ENCODE data around the gene PF4V1. TPM values are rescaled to one million over a fixed set of nuclear protein-coding genes. Genes with fewer than 3 reads are reported as not detected.
A peak's percentile ranks its signal among the peaks of the same experiment; 100 is the strongest.

Gene PF4V1
- polyA plus RNA-seq, 1 donor (not counting 4 experiments of a cell fraction or from before 2014, with no cell fraction given), result not detected

- H3K36me3 ChIP-seq (ENCODE audit: control insufficient read depth in 2 of 2, extremely low read depth in 1 of 2, insufficient read depth in 2 of 2, low read length in 2 of 2), result no peaks in the 10 kb centered on the region
- peak; percentile 86 for FAIRE-seq
- H3K4me3 ChIP-seq (ENCODE audit: control insufficient read depth in 2 of 3, extremely low read depth in 1 of 3, insufficient read depth in 2 of 3, low read depth in 1 of 3, low read length in 3 of 3), result no peak overlapping the region
- H3K4me1 ChIP-seq (ENCODE audit: control insufficient read depth, extremely low read depth, insufficient read depth, low read length), result peaks cover 25% of the 10 kb centered on the region
- H3K9ac ChIP-seq (ENCODE audit: control insufficient read depth, extremely low read depth, insufficient read depth, low read length), result no peak overlapping the region
- no peaks in the 10 kb centered on the region for H4K20me1 ChIP-seq (ENCODE audit: control insufficient read depth, extremely low read depth, insufficient read depth, low read length)
- H3K27me3 ChIP-seq (ENCODE audit: control insufficient read depth, extremely low read depth, insufficient read depth, low read length), result no peaks in the 10 kb centered on the region
- TF ChIP-seq EZH2 (IDR thresholded peaks at IDR 0.05; ENCODE audit: low read length) (no peak), CTCF (optimal IDR thresholded peaks at IDR 0.05 in 1 of 3, IDR thresholded peaks at IDR 0.05 in 1 of 3, conservative IDR thresholded peaks at IDR 0.05 in 1 of 3; ENCODE audit: extremely low read depth in 1 of 3, insufficient read depth in 2 of 3, low read length in 3 of 3) (no peak)
- H3K4me2 ChIP-seq (ENCODE audit: control insufficient read depth, extremely low read depth, insufficient read depth, low read depth, low read length), result peak overlapping the region; percentile 40
- peak overlapping the region; percentile 65 for H3K27ac ChIP-seq (ENCODE audit: control insufficient read depth, insufficient read depth, low read length)
- H3K79me2 ChIP-seq (ENCODE audit: control insufficient read depth, insufficient read depth, low read length), result no peaks in the 10 kb centered on the region
- no peaks in the 10 kb centered on the region for H3K9me3 ChIP-seq (ENCODE audit: control insufficient read depth, low read depth, low read length)
- no peaks in the 10 kb centered on the region for H3K9me1 ChIP-seq (ENCODE audit: control insufficient read depth, extremely low read depth, insufficient read depth, low read length)
- dilution Hi-C loops (cut with MboI; ENCODE audit: extremely low pct_ligation_motif_present, low sequenced_read_pairs), result no loop called here
- H2AFZ ChIP-seq (ENCODE audit: control insufficient read depth, low read length), result peak overlapping the region; percentile 17
- DNase-seq (ENCODE audit: low read depth, low spot score), result no peak
Measured at GRCh38 chr4:73815145-73815544, 38.0 kb upstream of the PF4V1 start.

- peak overlapping the region; percentile 18 for H3K4me2 ChIP-seq (ENCODE audit: control insufficient read depth, extremely low read depth, insufficient read depth, low read depth, low read length)
- no peak overlapping the region for H2AFZ ChIP-seq (ENCODE audit: control insufficient read depth, low read length)
- H3K27ac ChIP-seq (ENCODE audit: control insufficient read depth, insufficient read depth, low read length), result peak overlapping the region; percentile 50
- peaks cover 4% of the 10 kb centered on the region for H3K9me3 ChIP-seq (ENCODE audit: control insufficient read depth, low read depth, low read length)
- H3K36me3 ChIP-seq (ENCODE audit: control insufficient read depth in 2 of 2, extremely low read depth in 1 of 2, insufficient read depth in 2 of 2, low read length in 2 of 2), result no peaks in the 10 kb centered on the region
- no peaks in the 10 kb centered on the region for H4K20me1 ChIP-seq (ENCODE audit: control insufficient read depth, extremely low read depth, insufficient read depth, low read length)
- TF ChIP-seq EZH2 (IDR thresholded peaks at IDR 0.05; ENCODE audit: low read length), result no peak
- no peak for TF ChIP-seq CTCF (optimal IDR thresholded peaks at IDR 0.05 in 1 of 3, IDR thresholded peaks at IDR 0.05 in 1 of 3, conservative IDR thresholded peaks at IDR 0.05 in 1 of 3; ENCODE audit: extremely low read depth in 1 of 3, insufficient read depth in 2 of 3, low read length in 3 of 3)
- DNase-seq (ENCODE audit: low read depth, low spot score) (no peak), FAIRE-seq (peak; percentile 93)
- no peaks in the 10 kb centered on the region for H3K27me3 ChIP-seq (ENCODE audit: control insufficient read depth, extremely low read depth, insufficient read depth, low read length)
- no peak overlapping the region for H3K4me3 ChIP-seq (ENCODE audit: control insufficient read depth in 2 of 3, extremely low read depth in 1 of 3, insufficient read depth in 2 of 3, low read depth in 1 of 3, low read length in 3 of 3)
- H3K9me1 ChIP-seq (ENCODE audit: control insufficient read depth, extremely low read depth, insufficient read depth, low read length), result no peaks in the 10 kb centered on the region
- H3K9ac ChIP-seq (ENCODE audit: control insufficient read depth, extremely low read depth, insufficient read depth, low read length), result no peak overlapping the region
- no peaks in the 10 kb centered on the region for H3K79me2 ChIP-seq (ENCODE audit: control insufficient read depth, insufficient read depth, low read length)
- H3K4me1 ChIP-seq (ENCODE audit: control insufficient read depth, extremely low read depth, insufficient read depth, low read length), result peaks cover 25% of the 10 kb centered on the region
- dilution Hi-C loops (cut with MboI; ENCODE audit: extremely low pct_ligation_motif_present, low sequenced_read_pairs), result no loop called here
Measured at GRCh38 chr4:73816814-73817213, 36.3 kb upstream of the PF4V1 start.
